Neutrophil (primary cell): ENCODE measurements around the gene ZNF423.

Source experiments
- H3K27ac ChIP-seq: fragments of 200-600 bp; sonication (generic); 2 replicates; pipeline ENCODE4 v1.5.1; 2016; ENCODE audit warnings: mild to moderate bottlenecking, moderate library complexity
- H3K27me3 ChIP-seq: fragments of 200-600 bp; sonication (generic); 2 replicates; pipeline ENCODE4 v1.6.0; 2016; ENCODE audit warnings: mild to moderate bottlenecking
- H3K36me3 ChIP-seq: fragments of 200-600 bp; sonication (generic); 2 replicates; pipeline ENCODE4 v1.5.1; 2017
- H3K4me1 ChIP-seq, 2 experiments: fragments of 200-600 bp in 1 of 2; sonication (generic) in 1 of 2; 1 replicate in 1 of 2; 2 replicates in 1 of 2; pipeline versions ENCODE4 v1.5.1 to v1.6.1; 2013 to 2016; ENCODE audit warnings: low read depth in 1 of 2, low read length in 1 of 2, mild to moderate bottlenecking in 1 of 2, moderate library complexity in 1 of 2; ENCODE audit not compliant: control insufficient read depth in 1 of 2, insufficient read depth in 1 of 2
- H3K4me3 ChIP-seq, 2 experiments: fragments of 200-600 bp in 1 of 2; sonication (generic) in 1 of 2; 1 replicate in 1 of 2; 2 replicates in 1 of 2; pipeline ENCODE4 v1.5.1; 2013 to 2016; ENCODE audit warnings: low read depth in 1 of 2, low read length in 1 of 2, mild to moderate bottlenecking in 1 of 2, moderate library complexity in 1 of 2
- H3K9me3 ChIP-seq: fragments of 200-600 bp; sonication (generic); 2 replicates; pipeline ENCODE4 v1.5.1; 2016
- TF ChIP-seq, protein P1 (sequence below): fragments of 200-600 bp; sonication (generic); IDR thresholded peaks from 2 replicates; pipeline ENCODE4 v1.5.1; 2016; ENCODE audit warnings: antibody characterized with exemption

ZNF423 gene

DNA sequence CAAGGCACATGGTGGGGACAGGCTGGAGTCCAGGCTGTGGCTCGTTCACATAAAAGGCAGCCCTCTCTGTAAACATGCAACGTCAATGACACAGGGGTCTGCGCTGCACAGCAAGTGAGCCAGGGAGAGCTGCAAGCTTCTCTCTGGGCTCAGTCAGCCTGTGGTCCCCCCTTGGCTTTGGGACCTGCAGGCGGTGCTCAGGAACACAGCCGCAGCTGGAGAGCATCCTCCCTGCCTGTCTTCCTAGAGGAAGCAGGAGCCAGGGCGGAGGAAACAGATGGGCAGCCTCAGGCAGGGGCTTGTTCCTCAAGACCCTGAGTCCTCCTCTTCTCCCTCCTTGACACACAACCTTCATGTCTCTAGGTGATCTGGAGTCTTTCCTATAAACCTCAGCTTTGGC, 254.3 kb downstream of the ZNF423 start:
- H3K4me3 ChIP-seq = no peak overlapping the region
- no peaks in the 10 kb centered on the region for H3K27me3 ChIP-seq
- H3K4me1 ChIP-seq = no peaks in the 10 kb centered on the region
- H3K36me3 ChIP-seq = no peaks in the 10 kb centered on the region
- no peak overlapping the region for H3K27ac ChIP-seq
- no peaks in the 10 kb centered on the region for H3K9me3 ChIP-seq
- TF ChIP-seq, protein P1, sequence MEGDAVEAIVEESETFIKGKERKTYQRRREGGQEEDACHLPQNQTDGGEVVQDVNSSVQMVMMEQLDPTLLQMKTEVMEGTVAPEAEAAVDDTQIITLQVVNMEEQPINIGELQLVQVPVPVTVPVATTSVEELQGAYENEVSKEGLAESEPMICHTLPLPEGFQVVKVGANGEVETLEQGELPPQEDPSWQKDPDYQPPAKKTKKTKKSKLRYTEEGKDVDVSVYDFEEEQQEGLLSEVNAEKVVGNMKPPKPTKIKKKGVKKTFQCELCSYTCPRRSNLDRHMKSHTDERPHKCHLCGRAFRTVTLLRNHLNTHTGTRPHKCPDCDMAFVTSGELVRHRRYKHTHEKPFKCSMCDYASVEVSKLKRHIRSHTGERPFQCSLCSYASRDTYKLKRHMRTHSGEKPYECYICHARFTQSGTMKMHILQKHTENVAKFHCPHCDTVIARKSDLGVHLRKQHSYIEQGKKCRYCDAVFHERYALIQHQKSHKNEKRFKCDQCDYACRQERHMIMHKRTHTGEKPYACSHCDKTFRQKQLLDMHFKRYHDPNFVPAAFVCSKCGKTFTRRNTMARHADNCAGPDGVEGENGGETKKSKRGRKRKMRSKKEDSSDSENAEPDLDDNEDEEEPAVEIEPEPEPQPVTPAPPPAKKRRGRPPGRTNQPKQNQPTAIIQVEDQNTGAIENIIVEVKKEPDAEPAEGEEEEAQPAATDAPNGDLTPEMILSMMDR = no peak

DNA sequence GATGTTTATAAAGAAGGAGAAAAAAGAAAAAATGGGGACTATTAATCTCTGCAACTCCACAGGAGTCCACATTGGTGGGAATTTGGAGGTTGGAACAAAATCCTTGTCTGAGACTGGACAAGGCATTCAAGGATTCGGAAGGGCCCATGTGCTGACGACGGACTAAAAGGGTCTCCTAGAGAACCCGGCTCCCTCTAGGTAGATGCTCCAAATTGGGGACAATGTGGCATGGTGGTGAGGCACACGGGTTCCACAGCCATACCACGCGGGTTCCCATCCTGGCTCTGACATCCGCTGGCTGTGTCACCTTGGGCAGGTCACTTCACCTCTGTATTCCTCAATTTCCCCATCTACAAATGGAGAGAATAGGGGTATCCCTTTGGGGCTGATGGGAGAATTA, 254.9 kb downstream of the ZNF423 start:
- H3K4me1 ChIP-seq = no peaks in the 10 kb centered on the region
- no peaks in the 10 kb centered on the region for H3K36me3 ChIP-seq
- TF ChIP-seq, protein P1 = no peak
- no peak overlapping the region for H3K4me3 ChIP-seq
- no peaks in the 10 kb centered on the region for H3K9me3 ChIP-seq
- no peaks in the 10 kb centered on the region for H3K27me3 ChIP-seq
- H3K27ac ChIP-seq = no peak overlapping the region

DNA sequence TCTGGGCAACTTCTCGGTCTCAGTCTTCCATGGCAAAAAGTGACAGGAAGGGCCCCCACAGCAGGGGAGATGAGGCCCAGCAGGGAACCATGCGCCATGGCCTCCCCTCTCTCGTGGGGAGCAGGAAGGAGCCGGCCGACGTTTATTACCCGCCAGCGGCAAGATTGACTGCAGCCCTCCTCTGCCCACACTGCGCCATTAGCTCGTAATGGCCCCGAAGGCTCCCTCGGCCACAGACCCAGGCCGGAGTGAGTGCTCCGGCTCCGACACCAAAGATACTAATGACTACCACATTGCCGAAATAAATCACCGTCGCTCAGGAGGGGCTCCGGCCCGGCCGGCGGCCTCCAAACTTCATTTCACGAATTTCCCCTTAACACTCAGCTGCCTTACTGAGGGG, 255.4 kb downstream of the ZNF423 start:
- no peak overlapping the region for H3K4me3 ChIP-seq
- no peaks in the 10 kb centered on the region for H3K36me3 ChIP-seq
- no peaks in the 10 kb centered on the region for H3K27me3 ChIP-seq
- H3K27ac ChIP-seq = no peak overlapping the region
- no peaks in the 10 kb centered on the region for H3K4me1 ChIP-seq
- no peaks in the 10 kb centered on the region for H3K9me3 ChIP-seq
- TF ChIP-seq, protein P1 = no peak

DNA sequence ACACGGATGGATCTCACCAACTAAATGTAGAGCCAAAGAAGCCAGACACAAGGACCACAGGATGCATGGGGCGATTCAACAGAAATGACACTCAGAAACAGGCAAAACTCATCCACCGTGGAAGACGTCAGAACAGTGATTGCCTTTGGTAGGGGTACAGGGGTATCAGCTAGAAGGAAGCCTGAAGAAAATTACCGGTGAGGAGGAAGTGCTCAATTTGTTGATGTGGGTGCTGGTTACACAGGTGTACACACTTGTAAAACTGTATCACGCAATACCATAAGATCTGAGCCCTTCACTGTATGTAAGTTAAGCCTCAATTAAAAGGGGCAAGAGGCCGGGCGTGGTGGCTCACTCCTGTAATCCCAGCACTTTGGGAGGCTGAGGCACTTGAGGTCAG, 256.2 kb downstream of the ZNF423 start:
- Histone ChIP-seq H3K4me1 (no peaks in the 10 kb centered on the region), H3K4me3 (no peak overlapping the region), H3K27ac (no peak overlapping the region), H3K9me3 (no peaks in the 10 kb centered on the region), H3K27me3 (no peaks in the 10 kb centered on the region), H3K36me3 (no peaks in the 10 kb centered on the region)
- TF ChIP-seq, protein P1 = no peak

DNA sequence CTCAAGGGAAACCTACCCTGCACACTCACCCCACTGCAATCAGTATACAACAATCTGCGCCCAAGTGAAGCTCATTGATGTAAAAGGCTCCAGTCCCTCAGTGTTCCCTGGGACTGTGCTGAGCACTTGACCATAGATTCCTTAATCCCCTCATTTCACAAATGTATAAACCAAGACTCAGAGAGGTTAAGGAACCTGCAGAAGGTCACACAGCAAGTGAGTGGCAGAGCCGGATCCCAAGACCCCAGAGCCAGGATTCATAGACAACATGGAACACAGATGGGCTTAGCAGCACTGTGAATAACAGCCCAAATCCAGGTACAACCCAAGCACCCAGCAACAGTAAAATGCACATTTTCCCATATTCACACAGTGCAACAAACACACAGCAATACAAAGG, 256.6 kb downstream of the ZNF423 start:
- Histone ChIP-seq H3K27ac (no peak overlapping the region), H3K4me1 (no peaks in the 10 kb centered on the region), H3K9me3 (no peaks in the 10 kb centered on the region), H3K27me3 (no peaks in the 10 kb centered on the region), H3K36me3 (no peaks in the 10 kb centered on the region), H3K4me3 (no peak overlapping the region)
- TF ChIP-seq, protein P1 = no peak
